MV-4-11 (cell line): ENCODE data around the gene CHRNB1.
A peak's percentile ranks its signal among the peaks of the same experiment; 100 is the strongest.

Experiments
- DNase-seq: peaks from one replicate; lab custom pipeline; 2025; lab: John Stamatoyannopoulos, UW

The CHRNB1 gene

GRCh38 chr17:7444682-7445618, at the start of gene CHRNB1:
Gene CHRNB1 (plus strand): TSS chr17:7445061. CDS start chr17:7445128, 67 bp downstream.
- DNase-seq: no peak

GRCh38 chr17:7396147-7396546, 48.7 kb upstream of the CHRNB1 start:
- DNase-seq: no peak

GRCh38 chr17:7398612-7399011, 46.2 kb upstream of the CHRNB1 start:
- DNase-seq: no peak

GRCh38 chr17:7403043-7403726, 41.7 kb upstream of the CHRNB1 start:
- no peak for DNase-seq

GRCh38 chr17:7403727-7403976, 41.2 kb upstream of the CHRNB1 start:
- no peak for DNase-seq

- DNase-seq: peak; percentile 99
Observed at GRCh38 chr17:7403977-7404736, 40.7 kb upstream of the CHRNB1 start, which contains the start of gene TMEM256. Gene TMEM256 (minus strand): TSS chr17:7404097. CDS start chr17:7404084, 13 bp downstream.

- no peak for DNase-seq
Observed at GRCh38 chr17:7404737-7405349, 40.0 kb upstream of the CHRNB1 start.

GRCh38 chr17:7405350-7406234, 39.3 kb upstream of the CHRNB1 start:
- DNase-seq: no peak

- DNase-seq: no peak
Observed at GRCh38 chr17:7406235-7406825, 38.5 kb upstream of the CHRNB1 start.

GRCh38 chr17:7407082-7407481, 37.8 kb upstream of the CHRNB1 start:
- DNase-seq: no peak

- DNase-seq: no peak
Observed at GRCh38 chr17:7407485-7408251, 37.2 kb upstream of the CHRNB1 start, which contains the start of gene NLGN2. Gene NLGN2 (plus strand): TSS chr17:7407845. CDS start chr17:7408256, 411 bp downstream.

GRCh38 chr17:7408252-7408727, 36.6 kb upstream of the CHRNB1 start:
- DNase-seq: no peak

GRCh38 chr17:7408863-7409262, 36.0 kb upstream of the CHRNB1 start:
- DNase-seq: no peak

- no peak for DNase-seq
Observed at GRCh38 chr17:7409716-7410115, 35.1 kb upstream of the CHRNB1 start.

GRCh38 chr17:7410634-7411426, 34.0 kb upstream of the CHRNB1 start:
- no peak for DNase-seq

- DNase-seq: no peak
Observed at GRCh38 chr17:7411427-7411750, 33.5 kb upstream of the CHRNB1 start.

- no peak for DNase-seq
Observed at GRCh38 chr17:7413346-7413985, 31.4 kb upstream of the CHRNB1 start.

- DNase-seq: no peak
Observed at GRCh38 chr17:7414837-7415236, 30.0 kb upstream of the CHRNB1 start.

GRCh38 chr17:7415784-7416183, 29.1 kb upstream of the CHRNB1 start:
- no peak for DNase-seq
